DMS114 treated with DMSO at 0.1 percent for 48 hours (cell line): Measurements from ENCODE around the gene SRSF8.

Experiments
- DNase-seq: peaks from one replicate; lab custom pipeline; 2025; ENCODE audit not compliant: unreplicated experiment; lab: John Stamatoyannopoulos, UW

The SRSF8 gene

GRCh38 chr11:95067841-95068219 is 1.1 kb downstream of the SRSF8 start:
- DNase-seq: no peak

- DNase-seq: peak; percentile 74
These were observed 1.8 kb downstream of the SRSF8 start for GRCh38 chr11:95068549-95068948.

DNA sequence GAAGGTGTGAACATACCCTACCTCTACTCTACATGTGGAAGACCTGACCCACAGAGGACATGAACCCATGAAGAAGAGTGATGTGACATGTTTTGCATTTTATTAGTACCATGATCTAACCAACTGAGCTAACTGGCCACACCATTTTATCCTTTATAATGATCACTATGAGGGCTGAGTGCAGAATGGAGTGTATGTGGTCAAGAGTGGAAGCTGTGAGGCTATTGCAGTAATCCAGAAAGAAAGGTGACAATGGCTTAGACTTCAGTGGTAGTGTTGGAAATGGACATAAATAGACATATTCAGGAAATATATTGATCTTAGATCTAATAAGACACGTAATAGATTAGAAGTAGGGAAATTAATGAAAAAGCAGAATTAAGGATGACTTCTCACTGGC is 3.8 kb downstream of the SRSF8 start:
- no peak for DNase-seq

DNA sequence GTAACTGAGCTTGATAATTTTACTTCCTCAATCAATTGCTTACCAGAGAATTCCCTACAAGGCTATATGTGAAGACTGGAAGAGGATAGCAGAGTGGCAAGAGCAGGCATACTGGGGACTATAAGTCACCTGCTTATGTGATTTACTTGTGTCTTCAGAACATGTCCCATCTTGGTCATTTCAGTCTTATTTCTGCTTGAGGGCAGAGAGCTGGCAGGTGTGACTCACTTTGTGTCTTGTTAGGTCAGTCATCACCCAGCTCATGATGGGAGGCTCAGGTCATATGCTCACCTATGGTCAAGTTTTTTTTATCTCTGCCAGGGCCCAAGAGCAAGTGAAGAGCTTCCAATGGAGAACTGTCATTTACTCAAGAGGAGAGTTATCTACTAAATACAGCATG is 6.2 kb downstream of the SRSF8 start:
- DNase-seq: no peak

GRCh38 chr11:95074792-95075563 is 8.3 kb downstream of the SRSF8 start:
- no peak for DNase-seq

DNA sequence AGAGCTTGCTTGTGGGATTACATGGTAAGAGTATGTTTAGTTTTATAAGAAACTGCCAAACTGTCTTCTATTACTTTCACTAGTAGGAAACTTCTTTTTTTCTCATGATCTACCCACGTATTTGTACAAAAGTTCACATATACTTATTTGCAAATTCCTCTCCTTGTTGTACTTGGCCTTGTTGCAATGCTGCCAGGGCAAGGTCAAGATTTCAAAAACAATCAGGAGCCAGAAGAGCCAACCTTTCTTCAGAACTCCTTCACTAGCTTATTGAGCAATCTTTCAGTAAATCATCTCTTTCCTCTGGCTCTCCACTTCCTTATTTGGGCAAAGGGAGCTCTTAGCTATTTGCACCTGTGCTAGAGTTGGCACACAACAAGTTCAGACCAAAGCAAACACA is 9.7 kb downstream of the SRSF8 start:
- no peak for DNase-seq

- no peak for DNase-seq
These were observed 10.3 kb downstream of the SRSF8 start for GRCh38 chr11:95076981-95077380.

GRCh38 chr11:95078526-95078925 is 11.8 kb downstream of the SRSF8 start:
- DNase-seq: no peak

- no peak for DNase-seq
These were observed 14.3 kb downstream of the SRSF8 start for GRCh38 chr11:95081010-95081409.

GRCh38 chr11:95081412-95081811 is 14.7 kb downstream of the SRSF8 start:
- no peak for DNase-seq

- DNase-seq: no peak
These were observed 15.9 kb downstream of the SRSF8 start for GRCh38 chr11:95082576-95083001.

DNA sequence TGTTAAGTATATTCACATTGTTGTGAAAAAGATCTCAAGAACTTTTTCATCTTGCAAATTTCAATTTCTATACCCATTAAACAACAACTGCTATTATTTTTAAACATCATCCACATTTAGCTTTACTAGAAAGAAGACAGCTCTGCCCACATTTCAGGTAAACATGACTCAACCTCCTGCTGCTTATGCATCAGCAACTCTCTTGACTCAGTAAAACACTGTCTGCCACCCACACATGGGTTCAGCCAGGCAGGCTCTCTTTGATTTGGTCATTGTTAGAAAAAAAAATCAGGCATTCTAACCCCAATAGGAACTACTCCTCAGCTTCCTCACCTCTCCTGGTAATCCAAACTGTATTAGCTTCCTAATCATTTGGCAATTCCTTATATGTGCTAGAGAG is 17.8 kb downstream of the SRSF8 start:
- no peak for DNase-seq

DNA sequence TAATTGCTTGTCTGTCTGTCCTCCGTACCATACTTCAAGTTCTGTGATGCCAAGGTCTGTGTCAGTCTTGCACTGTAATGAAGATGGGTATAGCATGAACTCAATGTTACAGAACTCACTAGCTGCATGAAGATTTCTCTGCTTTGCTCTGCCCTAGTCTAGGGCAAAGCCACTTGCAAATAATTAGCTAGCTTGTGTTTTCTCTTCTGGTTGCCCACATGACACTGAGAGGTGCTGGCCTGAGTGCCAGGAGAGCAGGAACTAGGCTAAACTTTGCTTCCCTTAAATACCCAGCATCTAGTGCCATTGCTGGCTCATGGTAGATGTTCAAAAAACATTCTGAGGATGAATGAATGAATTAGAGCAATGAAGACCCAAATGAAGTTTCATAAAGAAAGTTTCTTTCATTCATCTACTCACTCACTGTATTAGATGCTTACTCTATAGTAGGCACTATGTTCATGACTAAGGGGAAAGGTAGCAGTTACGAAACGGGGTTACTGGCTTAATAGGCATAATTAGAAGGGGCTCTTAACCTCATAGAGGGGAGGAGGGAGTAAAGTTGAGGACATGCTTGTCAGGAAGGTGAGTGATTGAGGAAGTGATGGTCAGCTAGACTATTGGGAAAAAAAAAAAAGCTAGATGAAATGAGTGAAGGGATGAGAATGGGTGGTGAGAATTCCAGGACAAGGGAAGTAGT is 18.5 kb downstream of the SRSF8 start:
- no peak for DNase-seq

DNA sequence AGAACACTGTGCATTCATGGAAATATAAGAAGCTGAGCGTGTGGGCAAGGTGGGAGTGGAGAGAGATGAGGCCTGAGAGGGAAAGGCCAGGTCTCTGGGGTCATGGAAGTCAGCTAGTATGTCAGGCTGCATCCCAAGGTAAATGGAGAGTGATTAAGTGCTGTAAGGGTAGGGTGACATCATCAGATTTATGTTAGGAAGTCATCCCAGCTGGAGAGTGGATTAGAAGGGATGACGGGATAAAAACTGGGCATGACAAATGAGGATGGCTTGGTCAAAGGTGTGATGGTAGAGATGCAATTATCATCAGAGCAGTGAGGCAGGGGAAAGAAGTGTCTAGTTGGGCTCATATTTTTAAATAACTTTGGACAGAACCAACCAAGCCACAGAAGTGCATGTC is 19.4 kb downstream of the SRSF8 start:
- DNase-seq: no peak

GRCh38 chr11:95086836-95087570 is 20.3 kb downstream of the SRSF8 start:
- no peak for DNase-seq

DNA sequence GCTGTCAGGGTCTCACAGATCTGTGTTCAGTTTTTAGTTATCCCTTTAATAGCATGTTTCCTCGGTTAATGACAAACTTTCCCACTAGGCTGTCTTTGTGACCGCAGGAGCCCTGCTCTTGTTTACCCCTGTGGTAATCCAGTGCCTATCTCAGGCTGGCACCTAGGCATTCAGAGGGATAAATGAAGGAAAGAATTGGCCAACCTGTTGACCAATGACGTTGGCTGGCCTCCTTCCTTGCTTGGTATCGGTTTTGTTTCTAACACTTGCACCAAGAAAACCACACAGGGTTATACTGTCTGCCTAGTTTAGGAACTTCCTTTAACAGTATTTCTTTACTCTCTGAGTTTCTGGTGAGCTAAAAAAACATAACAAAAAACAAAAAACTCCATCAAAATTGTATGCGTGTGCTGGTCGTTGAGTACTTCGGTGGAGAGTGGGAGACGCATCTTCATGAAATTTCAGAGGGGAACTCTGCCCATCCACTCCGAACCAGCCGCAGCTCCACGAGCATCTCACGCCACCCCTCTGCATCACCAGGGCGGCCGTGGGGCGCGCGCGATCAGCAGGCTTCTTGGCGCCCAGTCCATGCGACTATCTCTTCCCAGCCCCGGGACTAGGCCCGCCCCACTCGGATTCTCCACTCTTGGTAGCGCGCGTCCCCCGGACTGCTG is 22.4 kb downstream of the SRSF8 start:
- DNase-seq: peak; percentile 23

DNA sequence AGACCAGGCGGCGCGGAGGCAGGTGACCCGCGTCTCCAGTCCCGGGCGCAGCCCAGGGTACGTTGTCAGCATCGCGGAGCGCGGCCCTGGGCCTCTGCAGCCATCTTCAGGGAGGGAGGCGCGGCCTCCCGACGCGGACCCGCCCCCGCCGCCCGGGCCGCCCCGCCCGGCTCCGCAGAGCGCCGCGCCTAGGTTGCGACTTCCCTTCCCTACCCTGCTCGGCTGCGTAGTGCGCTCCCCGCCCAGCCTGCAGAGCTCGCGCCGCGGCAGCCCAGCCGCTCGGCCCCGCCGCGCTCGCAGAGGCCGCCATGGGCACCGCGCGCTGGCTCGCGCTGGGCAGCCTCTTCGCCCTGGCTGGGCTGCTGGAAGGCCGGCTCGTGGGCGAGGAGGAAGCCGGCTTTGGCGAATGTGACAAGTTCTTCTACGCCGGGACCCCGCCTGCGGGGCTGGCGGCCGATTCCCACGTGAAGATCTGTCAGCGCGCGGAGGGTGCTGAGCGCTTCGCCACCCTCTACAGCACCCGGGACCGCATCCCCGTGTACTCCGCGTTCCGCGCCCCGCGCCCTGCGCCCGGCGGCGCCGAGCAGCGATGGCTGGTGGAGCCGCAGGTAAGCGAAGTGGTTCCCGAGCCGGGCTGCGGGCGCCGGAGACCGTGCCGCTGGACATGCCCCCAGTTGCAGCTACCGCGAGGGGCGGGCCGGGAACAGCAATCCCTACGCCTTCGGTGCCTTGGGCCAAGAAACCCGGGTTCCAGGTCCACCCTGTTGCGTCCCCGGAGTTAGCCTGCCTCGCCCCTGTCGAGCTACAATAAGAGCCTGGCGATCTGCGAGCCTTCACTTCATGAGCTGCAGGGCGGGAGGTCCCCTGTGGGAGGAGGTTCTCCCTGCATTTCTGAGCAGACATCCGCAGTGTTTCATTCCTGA is 23.2 kb downstream of the SRSF8 start, which contains the start of gene ENDOD1:
Gene ENDOD1, plus strand, starts transcription at position 227 of the 923 bp plus-strand sequence. Its CDS starts 82 bp downstream, at position 309.
- DNase-seq: peak; percentile 35

DNA sequence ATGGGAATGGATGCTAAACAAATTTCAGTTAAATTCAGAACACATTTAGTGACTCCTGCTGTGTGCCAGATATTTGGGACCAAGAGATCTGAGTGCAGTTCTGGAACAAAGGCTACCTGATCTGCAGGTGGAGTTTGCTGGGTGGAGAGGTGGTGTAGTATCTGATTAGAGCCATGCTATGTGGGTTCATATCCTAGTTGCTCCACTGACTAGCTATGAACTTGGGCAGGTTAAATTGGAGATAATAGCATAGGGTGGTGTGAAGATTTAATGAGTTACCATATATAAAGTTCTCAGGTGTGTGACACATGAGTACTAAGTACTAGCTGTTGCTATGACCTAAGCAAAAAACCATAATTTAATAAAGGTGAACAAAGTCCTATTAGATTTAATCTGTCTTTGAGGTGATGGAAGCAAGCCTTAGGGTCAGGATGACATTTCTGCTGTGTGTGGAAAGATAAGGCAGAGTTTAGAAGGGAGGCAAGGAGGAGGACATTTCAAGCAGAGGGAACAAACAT is 25.0 kb downstream of the SRSF8 start:
- DNase-seq: no peak

DNA sequence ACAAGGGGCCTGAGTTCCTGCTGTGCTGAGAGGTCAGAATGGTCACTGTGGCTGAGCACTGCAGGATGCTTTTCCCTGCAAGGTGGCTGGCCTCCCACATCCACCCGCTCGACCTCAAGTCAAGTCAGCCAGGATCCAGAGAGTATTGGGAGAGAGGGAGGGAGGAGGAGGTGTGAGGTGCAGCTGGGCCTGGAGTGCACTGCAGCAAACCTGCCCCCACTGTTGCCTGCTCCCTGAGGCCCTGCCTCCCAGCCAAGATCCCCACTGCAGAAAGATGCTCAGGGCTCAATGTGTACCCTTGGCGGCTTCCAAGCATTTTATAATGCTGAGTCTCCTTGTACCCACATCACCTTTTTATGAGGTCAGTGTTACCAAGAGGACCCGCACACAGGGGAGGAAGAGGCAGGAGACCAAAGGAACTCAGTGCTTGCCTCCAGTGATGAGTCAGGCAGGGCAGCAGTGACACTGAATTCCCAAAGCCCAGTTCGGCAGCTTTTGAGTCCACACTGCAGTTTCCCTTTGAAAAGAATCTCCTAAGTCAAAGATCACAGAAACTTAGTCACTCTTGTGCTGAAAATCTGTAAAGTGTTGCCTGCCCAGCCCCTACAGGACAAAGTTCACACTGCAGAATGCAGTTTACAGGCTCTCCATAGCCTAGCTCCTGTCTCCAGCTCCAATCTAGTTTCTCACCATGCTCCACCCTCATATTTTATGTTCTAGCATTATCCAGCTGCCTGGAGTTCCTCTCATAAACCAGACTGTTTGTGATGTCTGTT is 26.0 kb downstream of the SRSF8 start:
- DNase-seq: no peak
